Prostate gland (tissue), 2 donors: ENCODE data around the gene RAI14. TPM values are rescaled to one million over a fixed set of nuclear protein-coding genes. Genes with fewer than 3 reads are reported as not detected.

Experiments
- DNase-seq: peaks from one replicate; pipeline ENCODE4 v3.0.0-alpha.2; 2019; ENCODE audit warnings: low spot score
- H3K27ac ChIP-seq, 2 donors: fragments of 200-600 bp; sonication (generic); 2 replicates each; pipeline ENCODE4 v1.5.1; 2017 to 2019
- H3K27me3 ChIP-seq: fragments of 200-600 bp; sonication (generic); replicated peaks from 2 replicates; pipeline ENCODE4 v1.5.1; 2019; ENCODE audit not compliant: insufficient read depth
- H3K36me3 ChIP-seq, 2 donors: fragments of 200-600 bp; sonication (generic); 1 replicate in 1 of 2; 2 replicates in 1 of 2; pipeline versions ENCODE4 v1.5.1 to v1.8.1; 2017 to 2019
- H3K4me1 ChIP-seq: fragments of 200-600 bp; sonication (generic); replicated peaks from 2 replicates; pipeline ENCODE4 v1.5.1; 2019
- H3K4me3 ChIP-seq, 2 donors: fragments of 200-600 bp; sonication (generic); 2 replicates each; pipeline ENCODE4 v1.5.1; 2017 to 2019
- H3K9me3 ChIP-seq: fragments of 200-600 bp; sonication (generic); 2 replicates; pipeline ENCODE4 v1.5.1; 2017
- POLR2A ChIP-seq: fragments of 450-650 bp; IDR thresholded peaks from one replicate; pipeline ENCODE4 v1.6.1; 2016; ENCODE audit warnings: antibody characterized with exemption, mild to moderate bottlenecking
- POLR2AphosphoS5 ChIP-seq: sonication (generic); formaldehyde crosslinking; IDR thresholded peaks from one replicate; pipeline ENCODE4 v1.6.1; 2017; ENCODE audit warnings: antibody characterized with exemption
- WGBS: methylation state at CpG from one replicate; pipeline ENCODE4 v1.1.5; 2018; 5-methylcytosine and 5-hydroxymethylcytosine counted together
- intact Hi-C: fragments of 100-400 bp; cut with DNase I; formaldehyde crosslinking; loops from one replicate; pipeline ENCODE4 v1.14.2; 2022
- total RNA-seq, 2 donors: library from RNA; depleted of rRNA; stranded (reverse); fragments of >200 nt; gene quantifications; one replicate each; pipeline ENCODE4 v1.1.0, GENCODE V29; 2016
- TF ChIP-seq, protein P1 (sequence below), 4 experiments: fragments of 200-600 bp in 2 of 4; fragments of 450-650 bp in 2 of 4; sonication (generic) in 2 of 4; IDR thresholded peaks; 1 replicate in 3 of 4; 2 replicates in 1 of 4; pipeline ENCODE4 v1.5.1; 2016 to 2019; ENCODE audit warnings: antibody characterized with exemption in 4 of 4, mild to moderate bottlenecking in 2 of 4, moderate library complexity in 2 of 4

The RAI14 gene
- total RNA-seq, 2 donors from 2014 or later, result 9.6 to 23.7 TPM

DNA sequence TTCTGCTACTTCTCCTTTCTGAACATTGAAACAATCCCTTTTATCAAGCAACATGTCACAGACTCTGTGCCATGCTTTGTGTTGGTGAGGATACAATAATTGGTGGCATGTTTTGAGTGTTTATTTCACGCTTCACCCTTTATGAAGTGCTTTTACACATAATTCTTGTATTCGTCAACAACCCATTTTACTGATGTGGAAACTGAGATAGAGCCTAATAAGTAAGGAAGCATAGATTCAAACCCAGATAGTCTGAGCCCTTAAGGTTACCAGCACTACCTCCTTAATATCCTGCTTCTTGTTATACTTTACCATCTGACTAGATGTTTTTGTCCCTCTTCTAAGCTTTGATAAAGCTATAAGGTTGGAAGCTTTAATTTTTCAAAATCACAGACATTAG lies 133.5 kb downstream of the RAI14 start:
- Histone ChIP-seq H3K4me1 (no peaks in the 10 kb centered on the region), H3K27me3 (no peaks in the 10 kb centered on the region), H3K9me3 (no peaks in the 10 kb centered on the region), H3K4me3 (no peak overlapping the region), H3K36me3 (no peaks in the 10 kb centered on the region), H3K27ac (no peak overlapping the region)
- TF ChIP-seq, protein P1, sequence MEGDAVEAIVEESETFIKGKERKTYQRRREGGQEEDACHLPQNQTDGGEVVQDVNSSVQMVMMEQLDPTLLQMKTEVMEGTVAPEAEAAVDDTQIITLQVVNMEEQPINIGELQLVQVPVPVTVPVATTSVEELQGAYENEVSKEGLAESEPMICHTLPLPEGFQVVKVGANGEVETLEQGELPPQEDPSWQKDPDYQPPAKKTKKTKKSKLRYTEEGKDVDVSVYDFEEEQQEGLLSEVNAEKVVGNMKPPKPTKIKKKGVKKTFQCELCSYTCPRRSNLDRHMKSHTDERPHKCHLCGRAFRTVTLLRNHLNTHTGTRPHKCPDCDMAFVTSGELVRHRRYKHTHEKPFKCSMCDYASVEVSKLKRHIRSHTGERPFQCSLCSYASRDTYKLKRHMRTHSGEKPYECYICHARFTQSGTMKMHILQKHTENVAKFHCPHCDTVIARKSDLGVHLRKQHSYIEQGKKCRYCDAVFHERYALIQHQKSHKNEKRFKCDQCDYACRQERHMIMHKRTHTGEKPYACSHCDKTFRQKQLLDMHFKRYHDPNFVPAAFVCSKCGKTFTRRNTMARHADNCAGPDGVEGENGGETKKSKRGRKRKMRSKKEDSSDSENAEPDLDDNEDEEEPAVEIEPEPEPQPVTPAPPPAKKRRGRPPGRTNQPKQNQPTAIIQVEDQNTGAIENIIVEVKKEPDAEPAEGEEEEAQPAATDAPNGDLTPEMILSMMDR (IDR thresholded peaks at IDR 0.05), result no peak
- TF ChIP-seq POLR2A, result no peak
- no peak for TF ChIP-seq POLR2AphosphoS5
- intact Hi-C loops, result no loop called here
- DNase-seq, result no peak
- WGBS, result 90% methylated on average over 2 of the region's 2 CpGs

DNA sequence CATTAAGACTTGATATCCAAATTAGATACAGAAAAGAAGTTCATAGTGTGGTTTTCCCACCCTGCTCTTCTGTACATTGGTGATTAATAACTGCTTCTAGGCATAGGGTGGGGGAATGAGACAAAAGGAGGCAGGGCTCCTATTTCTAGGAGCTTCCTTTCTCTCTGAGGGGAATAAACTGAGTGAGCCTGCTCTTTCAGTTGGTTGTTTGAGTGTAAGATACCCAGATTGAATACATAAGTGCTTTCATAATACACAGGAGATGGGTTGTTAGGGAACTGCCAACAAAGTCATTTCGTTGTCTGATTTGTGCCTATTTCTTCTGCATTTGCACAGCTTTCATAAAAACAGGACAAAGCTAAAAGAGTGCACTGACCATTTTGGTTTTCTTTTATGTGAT lies 133.9 kb downstream of the RAI14 start:
- H3K9me3 ChIP-seq, result no peaks in the 10 kb centered on the region
- TF ChIP-seq POLR2A, result no peak
- no peak for TF ChIP-seq POLR2AphosphoS5
- TF ChIP-seq, protein P1 (IDR thresholded peaks at IDR 0.05), result no peak
- no peak overlapping the region for H3K4me3 ChIP-seq
- H3K4me1 ChIP-seq, result no peaks in the 10 kb centered on the region
- no peaks in the 10 kb centered on the region for H3K27me3 ChIP-seq
- H3K36me3 ChIP-seq, result no peaks in the 10 kb centered on the region
- 34% methylated on average over 1 of the region's 1 CpG for whole genome bisulfite sequencing
- intact Hi-C loops, result no loop called here
- no peak for DNase-seq
- no peak overlapping the region for H3K27ac ChIP-seq

DNA sequence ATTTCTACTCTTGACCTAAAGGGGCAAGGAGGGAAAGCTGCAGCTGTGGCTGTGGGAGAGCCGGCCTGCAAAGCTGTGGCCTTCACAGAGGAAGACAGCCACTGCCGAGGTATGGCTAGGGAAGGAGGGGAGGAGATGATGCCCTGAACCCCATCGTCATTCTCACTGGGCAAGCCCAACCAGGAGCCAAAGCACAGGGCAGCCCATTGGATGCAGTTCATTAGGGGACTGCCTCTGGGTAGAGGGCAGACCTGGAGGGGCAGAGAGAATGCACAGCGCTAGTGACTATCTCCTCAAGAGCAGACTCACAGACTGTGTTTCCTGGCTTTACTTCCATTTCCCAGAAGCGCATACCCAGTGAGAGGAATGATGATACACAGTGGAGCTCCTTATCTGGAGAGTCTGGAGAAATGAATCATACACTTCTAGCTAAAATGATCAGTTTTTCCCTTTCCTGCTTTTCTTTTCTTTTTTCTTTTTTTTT lies 135.7 kb downstream of the RAI14 start:
- no peak overlapping the region for H3K4me3 ChIP-seq
- TF ChIP-seq POLR2A (no peak), POLR2AphosphoS5 (no peak)
- TF ChIP-seq, protein P1 (IDR thresholded peaks at IDR 0.05), result no peak
- no peaks in the 10 kb centered on the region for H3K9me3 ChIP-seq
- no peaks in the 10 kb centered on the region for H3K36me3 ChIP-seq
- H3K4me1 ChIP-seq, result no peaks in the 10 kb centered on the region
- intact Hi-C loops, result no loop called here
- H3K27me3 ChIP-seq, result no peaks in the 10 kb centered on the region
- WGBS, result 86% methylated on average over 5 of the region's 5 CpGs
- no peak overlapping the region for H3K27ac ChIP-seq
- no peak for DNase-seq

DNA sequence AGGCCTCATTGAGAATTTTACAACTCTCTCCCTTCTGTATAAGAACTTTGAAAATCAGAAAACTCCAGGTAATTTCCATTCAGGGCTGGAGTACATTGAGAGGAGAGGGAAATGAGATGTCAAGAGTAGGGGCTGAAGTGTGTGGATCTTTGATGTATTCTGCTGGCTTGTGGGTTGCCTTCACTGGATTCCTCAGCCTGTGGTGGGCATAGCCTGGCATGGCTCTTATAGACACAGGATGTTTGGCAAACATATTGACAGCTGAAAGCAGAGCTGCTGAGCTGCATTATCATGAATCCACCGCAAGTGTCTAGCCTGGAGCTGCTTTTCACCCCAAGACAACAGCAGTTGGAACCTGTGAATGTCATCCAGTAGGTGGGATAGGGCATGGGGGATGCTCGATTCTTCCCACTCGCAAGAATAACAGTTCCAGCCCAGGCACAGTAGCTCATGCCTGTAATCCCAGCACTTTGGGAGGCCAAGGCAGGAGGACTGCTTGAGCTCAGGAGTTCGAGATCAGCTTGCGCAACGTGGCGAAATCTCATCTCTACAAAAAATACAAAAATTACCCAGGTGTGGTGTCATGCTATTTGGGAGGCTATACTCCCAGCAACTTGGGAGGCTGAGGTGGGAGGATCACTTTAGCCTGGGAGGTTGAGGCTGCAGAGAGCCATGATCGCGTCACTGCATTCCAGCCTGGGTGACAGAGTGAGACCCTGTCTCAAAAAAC lies 146.9 kb downstream of the RAI14 start:
- no peak overlapping the region for H3K4me3 ChIP-seq
- DNase-seq, result no peak
- WGBS, result 98% methylated on average over 9 of the region's 9 CpGs
- no peak overlapping the region for H3K27ac ChIP-seq
- H3K36me3 ChIP-seq, result no peaks in the 10 kb centered on the region
- no peak for TF ChIP-seq POLR2A
- no peaks in the 10 kb centered on the region for H3K27me3 ChIP-seq
- H3K9me3 ChIP-seq, result no peaks in the 10 kb centered on the region
- H3K4me1 ChIP-seq, result no peaks in the 10 kb centered on the region
- intact Hi-C loops, result no loop called here

DNA sequence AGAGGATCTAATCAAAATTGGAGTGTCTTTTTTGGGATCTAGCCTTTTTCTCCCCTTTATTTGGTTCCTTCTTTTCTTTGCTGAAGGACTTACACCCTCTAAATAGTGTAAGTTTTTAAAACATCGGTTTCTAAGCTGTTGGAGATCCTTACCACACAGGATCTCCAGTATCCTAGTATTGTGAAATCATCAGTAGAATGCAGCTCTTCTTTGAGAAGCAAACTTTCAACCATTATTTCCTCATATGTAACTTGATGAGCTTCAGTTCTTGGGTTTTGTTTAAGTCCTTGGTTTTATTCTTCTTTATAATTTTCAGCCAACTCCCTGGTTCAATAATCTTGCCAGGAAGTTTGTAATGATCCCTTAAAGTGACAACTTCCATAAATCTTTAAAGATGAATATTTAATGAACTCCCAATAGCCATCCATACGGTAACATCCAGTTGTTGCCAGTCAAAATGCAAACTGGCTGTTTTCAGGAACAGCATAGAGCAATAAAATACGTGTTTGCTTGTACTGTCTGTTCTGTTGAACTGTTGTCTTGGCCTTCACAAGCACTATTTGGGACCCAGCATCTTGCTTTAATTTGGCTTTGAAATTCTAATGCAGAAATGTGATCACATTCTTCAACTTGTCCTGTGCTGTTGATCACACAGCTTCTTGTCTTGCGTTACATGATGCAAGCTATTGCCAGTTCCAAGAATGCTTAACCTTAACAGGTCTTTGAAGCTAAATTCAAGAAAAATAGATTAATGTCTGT lies 148.0 kb downstream of the RAI14 start:
- WGBS, result 31% methylated on average over 4 of the region's 4 CpGs
- intact Hi-C loops, result no loop called here
- H3K36me3 ChIP-seq, result no peaks in the 10 kb centered on the region

More for the DNA sequence above, 148.0 kb downstream of the RAI14 start:
- peak overlapping the region; percentile 30 to 58 for H3K27ac ChIP-seq
- peak; percentile 20 for TF ChIP-seq POLR2AphosphoS5
- TF ChIP-seq POLR2A, result no peak
- TF ChIP-seq, protein P1 (IDR thresholded peaks at IDR 0.05), result no peak
- DNase-seq, result no peak
- H3K9me3 ChIP-seq, result no peaks in the 10 kb centered on the region
- H3K4me3 ChIP-seq, result no peak overlapping the region
- H3K4me1 ChIP-seq, result no peaks in the 10 kb centered on the region
- H3K27me3 ChIP-seq, result no peaks in the 10 kb centered on the region
